ENCODE measurements around the gene YLPM1.

YLPM1 gene

DNA sequence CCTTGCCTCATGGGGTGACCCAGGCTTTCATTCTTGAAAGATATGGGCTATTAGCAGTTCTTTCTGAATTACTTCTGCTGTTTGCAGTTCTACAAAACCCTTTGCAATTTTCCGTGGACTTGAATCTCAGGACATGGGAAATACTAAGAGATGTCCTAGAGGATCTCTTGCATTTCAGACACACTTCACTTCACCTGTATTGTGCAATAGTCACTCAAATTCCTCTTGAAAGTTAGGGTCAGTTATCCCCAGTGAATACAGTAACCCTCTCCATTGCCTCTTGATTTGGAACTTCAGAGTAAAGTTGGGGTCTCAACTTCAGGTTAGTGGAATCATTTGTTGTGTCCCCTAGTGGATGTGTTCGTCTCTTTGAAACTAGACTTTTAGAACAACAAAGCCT lies 31.8 kb downstream of the YLPM1 start:
- Mint-ChIP-seq H3K36me3 (ENCODE audit: low read depth) (peaks cover 75% of the 10 kb centered on the region), H3K9me3 (peaks cover 4% of the 10 kb centered on the region), H3K4me3 (no peak overlapping the region), H3K27ac (no peak overlapping the region), H3K4me1 (peaks cover 10% of the 10 kb centered on the region), H3K27me3 (ENCODE audit: low read depth) (no peaks in the 10 kb centered on the region)
- TF ChIP-seq, protein P1, sequence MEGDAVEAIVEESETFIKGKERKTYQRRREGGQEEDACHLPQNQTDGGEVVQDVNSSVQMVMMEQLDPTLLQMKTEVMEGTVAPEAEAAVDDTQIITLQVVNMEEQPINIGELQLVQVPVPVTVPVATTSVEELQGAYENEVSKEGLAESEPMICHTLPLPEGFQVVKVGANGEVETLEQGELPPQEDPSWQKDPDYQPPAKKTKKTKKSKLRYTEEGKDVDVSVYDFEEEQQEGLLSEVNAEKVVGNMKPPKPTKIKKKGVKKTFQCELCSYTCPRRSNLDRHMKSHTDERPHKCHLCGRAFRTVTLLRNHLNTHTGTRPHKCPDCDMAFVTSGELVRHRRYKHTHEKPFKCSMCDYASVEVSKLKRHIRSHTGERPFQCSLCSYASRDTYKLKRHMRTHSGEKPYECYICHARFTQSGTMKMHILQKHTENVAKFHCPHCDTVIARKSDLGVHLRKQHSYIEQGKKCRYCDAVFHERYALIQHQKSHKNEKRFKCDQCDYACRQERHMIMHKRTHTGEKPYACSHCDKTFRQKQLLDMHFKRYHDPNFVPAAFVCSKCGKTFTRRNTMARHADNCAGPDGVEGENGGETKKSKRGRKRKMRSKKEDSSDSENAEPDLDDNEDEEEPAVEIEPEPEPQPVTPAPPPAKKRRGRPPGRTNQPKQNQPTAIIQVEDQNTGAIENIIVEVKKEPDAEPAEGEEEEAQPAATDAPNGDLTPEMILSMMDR (IDR thresholded peaks at IDR 0.05; ENCODE audit: unreplicated experiment in 3 of 3) = no peak

DNA sequence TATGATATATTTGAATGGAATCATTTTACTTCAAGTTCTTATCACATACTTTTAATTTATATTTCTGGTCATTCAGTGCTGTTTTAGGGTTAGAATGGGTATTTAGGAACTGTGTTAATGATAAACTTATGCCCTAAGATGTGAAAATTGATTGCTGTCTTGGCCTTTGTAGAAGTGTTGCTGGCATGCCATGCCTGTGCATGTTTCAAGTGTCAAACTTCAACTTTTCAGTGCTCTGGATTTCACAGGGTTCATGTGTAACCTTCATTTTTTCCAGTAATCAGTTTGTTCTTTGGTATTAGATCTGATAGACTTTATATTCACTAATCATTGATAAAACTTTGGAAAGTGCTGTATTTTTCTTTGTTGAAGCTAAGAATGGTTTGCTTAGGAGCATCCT lies 36.6 kb downstream of the YLPM1 start:
- H3K9me3 Mint-ChIP-seq = no peaks in the 10 kb centered on the region
- no peaks in the 10 kb centered on the region for H3K27me3 Mint-ChIP-seq (ENCODE audit: low read depth)
- TF ChIP-seq, protein P1 (IDR thresholded peaks at IDR 0.05; ENCODE audit: unreplicated experiment in 3 of 3) = no peak
- peaks cover 70% of the 10 kb centered on the region for H3K36me3 Mint-ChIP-seq (ENCODE audit: low read depth)
- no peaks in the 10 kb centered on the region for H3K4me1 Mint-ChIP-seq
- H3K27ac Mint-ChIP-seq = no peak overlapping the region
- no peak overlapping the region for H3K4me3 Mint-ChIP-seq

DNA sequence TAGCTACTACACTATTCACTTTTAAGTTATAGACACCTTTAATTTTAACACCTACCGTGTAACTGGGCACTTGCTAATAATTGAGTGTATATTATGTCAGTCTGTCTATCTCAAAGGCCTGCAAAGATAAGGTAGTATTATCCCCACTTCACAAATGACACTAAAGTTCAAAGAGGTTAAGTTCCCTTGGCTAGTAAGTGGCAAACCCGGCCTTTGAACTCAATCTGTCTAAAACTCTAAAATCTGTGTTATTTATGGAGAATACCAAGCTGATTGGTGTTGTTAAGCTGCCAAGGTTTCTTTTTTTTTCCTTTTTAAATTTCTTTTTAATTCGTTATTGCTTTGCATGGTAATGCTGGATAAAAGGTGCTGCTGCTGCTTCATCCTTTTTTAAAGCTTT lies 37.7 kb downstream of the YLPM1 start:
- no peaks in the 10 kb centered on the region for H3K27me3 Mint-ChIP-seq (ENCODE audit: low read depth)
- TF ChIP-seq, protein P1 (IDR thresholded peaks at IDR 0.05; ENCODE audit: unreplicated experiment in 3 of 3) = no peak
- H3K4me1 Mint-ChIP-seq = no peaks in the 10 kb centered on the region
- no peak overlapping the region for H3K27ac Mint-ChIP-seq
- H3K9me3 Mint-ChIP-seq = no peaks in the 10 kb centered on the region
- H3K36me3 Mint-ChIP-seq (ENCODE audit: low read depth) = peaks cover 61% of the 10 kb centered on the region
- H3K4me3 Mint-ChIP-seq = no peak overlapping the region

DNA sequence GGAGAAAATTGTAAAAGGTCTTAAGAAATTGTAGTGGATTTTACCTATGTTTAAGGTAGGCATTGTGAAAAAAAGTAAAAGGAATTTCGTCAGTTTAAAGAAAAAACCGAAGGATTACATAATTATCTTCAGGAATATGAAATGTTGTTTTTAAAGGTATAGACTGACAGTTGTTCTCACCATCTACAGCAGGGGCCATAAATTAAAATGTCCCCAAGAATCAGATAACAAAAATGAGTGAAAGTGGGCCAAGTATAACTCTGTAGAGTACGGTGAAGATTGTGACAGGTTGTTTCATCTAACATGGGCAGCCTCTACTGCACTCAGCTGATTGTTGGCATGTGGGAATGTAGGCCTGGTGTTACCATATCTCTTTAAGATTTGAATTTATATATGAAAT lies 38.3 kb downstream of the YLPM1 start:
- Mint-ChIP-seq H3K27ac (no peak overlapping the region), H3K4me3 (no peak overlapping the region), H3K9me3 (no peaks in the 10 kb centered on the region), H3K36me3 (ENCODE audit: low read depth) (peaks cover 57% of the 10 kb centered on the region), H3K4me1 (no peaks in the 10 kb centered on the region), H3K27me3 (ENCODE audit: low read depth) (no peaks in the 10 kb centered on the region)
- TF ChIP-seq, protein P1 (IDR thresholded peaks at IDR 0.05; ENCODE audit: unreplicated experiment in 3 of 3) = no peak

GRCh38 chr14:74804219-74804825 lies 41.2 kb downstream of the YLPM1 start:
- H3K27ac Mint-ChIP-seq = no peak overlapping the region
- TF ChIP-seq, protein P1 (IDR thresholded peaks at IDR 0.05; ENCODE audit: unreplicated experiment in 3 of 3) = peak; percentile 26 to 30 (median 26)
- no peak overlapping the region for H3K4me3 Mint-ChIP-seq
- no peaks in the 10 kb centered on the region for H3K4me1 Mint-ChIP-seq
- H3K27me3 Mint-ChIP-seq (ENCODE audit: low read depth) = no peaks in the 10 kb centered on the region
- H3K36me3 Mint-ChIP-seq (ENCODE audit: low read depth) = peaks cover 49% of the 10 kb centered on the region
- no peaks in the 10 kb centered on the region for H3K9me3 Mint-ChIP-seq

- TF ChIP-seq, protein P1 (IDR thresholded peaks at IDR 0.05; ENCODE audit: unreplicated experiment in 3 of 3) = no peak
- Mint-ChIP-seq H3K4me1 (no peaks in the 10 kb centered on the region), H3K27me3 (ENCODE audit: low read depth) (no peaks in the 10 kb centered on the region), H3K36me3 (ENCODE audit: low read depth) (peaks cover 62% of the 10 kb centered on the region), H3K4me3 (no peak overlapping the region), H3K27ac (no peak overlapping the region), H3K9me3 (no peaks in the 10 kb centered on the region)
These were observed 44.9 kb downstream of the YLPM1 start for GRCh38 chr14:74807853-74808545.
